ENCODE results near the gene NLGN2.
A peak's percentile ranks its signal among the peaks of the same experiment; 100 is the strongest.

Gene NLGN2

DNA sequence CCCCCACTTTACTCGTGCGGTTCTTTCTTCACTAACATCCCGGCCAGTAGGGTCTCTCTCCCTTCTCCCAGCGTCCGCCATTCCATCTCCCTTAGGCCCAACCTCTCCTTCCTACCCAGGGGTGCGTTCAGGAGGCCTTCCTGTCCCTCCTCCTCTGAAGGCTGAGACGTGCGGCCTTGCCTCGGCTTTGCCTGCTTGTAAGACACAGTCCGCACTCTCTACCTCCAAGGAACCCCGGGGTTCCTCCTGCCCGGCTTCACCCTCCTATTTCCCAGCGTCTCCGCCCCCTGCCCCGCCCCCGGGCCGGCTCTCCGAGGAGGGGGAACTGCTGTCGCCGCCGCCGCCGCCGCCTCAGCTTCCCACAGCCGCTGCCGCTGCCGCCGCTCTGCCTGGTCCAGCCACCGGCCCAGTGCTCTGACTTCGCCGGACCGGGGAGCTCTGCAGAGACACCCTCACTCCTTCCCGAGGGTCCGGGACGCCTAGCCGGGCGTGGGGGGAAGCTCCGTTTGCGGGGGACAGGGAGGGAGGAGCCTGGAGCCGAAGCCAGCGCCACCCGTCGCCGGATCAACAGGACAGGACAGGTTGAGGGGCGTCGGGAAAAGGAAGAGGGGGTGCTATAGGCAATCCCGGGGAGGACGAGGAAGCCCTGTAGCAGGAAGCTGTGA lies 30.4 kb downstream of the NLGN2 start:
- peak; percentile 49 for DNase-seq (ENCODE audit: low read depth)

DNA sequence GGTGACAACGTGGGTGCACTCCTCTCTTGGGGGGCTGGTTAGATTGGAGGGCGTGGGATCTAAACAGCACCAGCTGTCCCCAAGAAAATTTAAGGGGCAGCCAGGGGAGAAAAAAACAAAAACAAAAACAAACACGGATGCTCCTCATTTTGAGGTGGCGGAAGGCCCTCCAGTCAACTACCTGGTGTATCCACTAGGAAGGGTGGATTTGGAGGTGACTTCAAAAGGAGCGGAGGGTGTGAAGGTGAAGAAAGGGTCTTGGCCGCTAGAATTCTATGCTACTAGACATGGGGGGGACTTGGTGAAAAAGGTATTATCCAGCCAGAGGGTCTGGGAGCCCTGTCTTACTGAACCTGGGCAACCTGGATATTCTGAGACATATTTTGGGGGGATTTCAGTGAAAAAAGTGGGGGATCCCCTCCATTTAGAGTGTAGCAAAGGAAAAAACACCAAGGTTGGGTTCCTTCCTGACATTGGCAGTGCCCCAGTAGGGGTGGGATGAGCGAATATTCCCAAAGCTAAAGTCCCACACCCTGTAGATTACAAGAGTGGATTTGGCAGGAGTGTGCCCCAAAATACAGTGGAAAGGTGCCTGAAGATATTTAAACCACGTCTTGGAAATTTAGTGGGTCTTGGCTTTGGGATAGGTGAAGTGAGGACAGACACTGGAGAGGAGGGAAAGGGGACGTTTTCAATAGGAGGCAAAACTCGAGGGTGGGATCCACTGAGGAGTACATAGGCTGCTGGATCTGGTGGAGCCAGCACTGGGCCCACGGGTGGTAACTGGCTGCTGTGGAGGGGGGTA lies 31.2 kb downstream of the NLGN2 start:
- DNase-seq (ENCODE audit: low read depth) = no peak

DNA sequence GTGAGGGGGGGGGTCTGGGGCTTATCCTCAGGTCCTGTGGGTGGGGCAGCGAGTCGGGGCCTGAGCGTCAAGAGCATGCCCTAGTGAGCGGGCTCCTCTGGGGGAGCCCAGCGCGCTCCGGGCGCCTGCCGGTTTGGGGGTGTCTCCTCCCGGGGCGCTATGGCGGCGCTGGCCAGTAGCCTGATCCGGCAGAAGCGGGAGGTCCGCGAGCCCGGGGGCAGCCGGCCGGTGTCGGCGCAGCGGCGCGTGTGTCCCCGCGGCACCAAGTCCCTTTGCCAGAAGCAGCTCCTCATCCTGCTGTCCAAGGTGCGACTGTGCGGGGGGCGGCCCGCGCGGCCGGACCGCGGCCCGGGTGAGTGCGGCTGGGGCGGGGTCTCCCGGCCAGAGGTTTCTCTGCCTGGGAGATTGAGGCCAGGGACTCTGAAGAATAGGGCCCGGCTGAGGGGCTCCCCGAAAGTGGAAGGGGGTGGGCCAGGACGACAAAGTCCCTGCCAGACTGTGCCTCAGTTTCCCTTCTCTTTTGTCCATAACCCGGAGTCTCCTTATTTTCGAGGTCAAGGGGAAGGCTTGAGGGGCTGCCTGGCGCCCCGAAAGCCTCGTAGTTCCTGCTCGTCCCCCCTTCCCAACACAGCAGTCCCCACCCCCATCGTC lies 31.9 kb downstream of the NLGN2 start, which contains the start of gene FGF11:
Gene FGF11 (plus strand): TSS at position 51 of the 651 bp plus-strand sequence. CDS start 109 bp downstream, at position 160.
- DNase-seq (ENCODE audit: low read depth) = no peak

DNA sequence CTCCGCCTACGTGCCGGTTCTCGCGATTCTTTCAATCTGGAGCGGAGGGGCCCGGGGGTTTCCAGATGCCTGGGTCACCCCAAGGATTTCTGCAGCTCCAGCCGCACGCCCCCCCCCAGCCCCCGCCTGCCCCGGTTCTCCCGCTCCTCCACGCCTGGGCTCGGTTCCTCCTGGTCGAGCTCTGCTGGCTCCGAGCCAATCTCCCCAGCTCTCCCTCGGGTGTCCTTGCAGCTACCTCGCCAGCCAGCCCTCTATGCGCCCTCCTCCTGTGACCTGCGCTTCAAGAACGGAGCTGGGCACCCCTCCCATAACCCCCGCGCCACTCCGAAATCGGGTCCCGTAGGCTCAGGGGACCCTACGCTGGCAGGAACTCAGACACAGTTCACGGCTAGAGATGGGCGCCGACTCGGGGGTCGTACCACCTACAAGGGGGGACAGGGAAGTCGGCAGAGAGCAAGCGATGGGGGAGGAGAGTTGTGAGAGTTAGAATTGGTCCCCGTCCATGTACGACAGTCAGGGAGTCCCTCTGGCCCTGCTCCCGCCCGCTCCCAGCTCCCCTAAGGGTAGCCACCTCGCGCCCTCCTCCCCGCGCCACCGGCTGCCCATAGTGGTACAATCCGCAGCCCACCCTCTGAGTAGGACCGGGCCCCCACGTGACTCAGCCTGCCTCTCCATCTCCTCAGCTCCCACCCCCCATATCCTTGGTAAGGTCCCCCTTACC lies 32.6 kb downstream of the NLGN2 start:
- DNase-seq (ENCODE audit: low read depth) = no peak

DNA sequence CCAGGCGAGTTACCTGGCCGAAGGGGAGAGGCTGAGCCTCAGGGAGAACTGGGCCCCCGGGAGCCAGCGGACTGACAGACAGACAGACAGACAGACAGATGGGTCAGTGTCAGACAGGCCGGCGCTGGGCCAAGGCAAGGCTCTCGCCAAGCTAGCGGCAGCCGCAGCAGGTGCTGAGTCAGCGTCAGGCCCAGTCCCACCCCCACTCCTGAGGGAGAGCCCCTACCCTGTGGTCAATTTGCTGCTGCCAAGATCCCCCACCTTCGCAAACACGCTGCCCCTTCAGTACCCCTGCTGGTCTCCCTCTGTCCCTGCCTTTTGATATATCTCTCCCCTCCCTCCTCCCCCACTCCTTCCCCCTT lies 33.2 kb downstream of the NLGN2 start:
- no peak for DNase-seq (ENCODE audit: low read depth)

DNA sequence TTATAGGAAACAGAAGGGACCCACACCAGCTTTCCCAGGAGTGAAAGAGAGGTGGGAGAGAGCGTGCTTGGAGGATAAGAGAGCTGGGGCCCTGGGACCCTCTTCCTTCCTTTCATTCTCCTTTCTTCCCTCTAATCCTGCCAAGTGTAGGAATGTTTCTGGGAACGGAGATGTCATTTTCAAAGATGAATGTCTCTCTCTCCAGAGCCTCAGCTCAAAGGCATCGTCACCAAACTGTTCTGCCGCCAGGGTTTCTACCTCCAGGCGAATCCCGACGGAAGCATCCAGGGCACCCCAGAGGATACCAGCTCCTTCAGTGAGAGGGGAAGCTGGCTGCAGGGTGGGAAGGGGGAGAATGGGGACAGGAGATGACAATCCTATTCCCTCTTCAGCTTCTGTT lies 33.6 kb downstream of the NLGN2 start:
- no peak for DNase-seq (ENCODE audit: low read depth)

DNA sequence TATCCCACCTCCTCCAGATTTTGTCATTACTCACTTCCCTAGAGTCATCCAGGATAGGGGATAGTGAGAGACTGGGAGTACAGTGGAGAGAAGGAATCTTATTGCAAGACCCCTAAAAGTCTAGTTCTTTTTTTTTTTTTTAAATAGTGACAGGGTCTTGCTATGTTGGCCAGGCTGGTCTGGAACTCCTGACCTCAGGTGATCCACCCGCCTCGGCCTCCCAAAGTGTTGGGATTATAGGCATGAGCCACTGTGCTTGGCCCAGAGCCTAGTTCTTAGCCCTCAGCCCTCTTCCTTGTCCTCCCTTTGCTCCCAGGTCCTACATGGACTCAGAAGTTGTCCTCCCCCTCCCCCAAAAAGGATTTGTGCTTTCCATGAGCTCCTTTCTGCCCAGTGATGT lies 34.5 kb downstream of the NLGN2 start:
- DNase-seq (ENCODE audit: low read depth) = no peak

DNA sequence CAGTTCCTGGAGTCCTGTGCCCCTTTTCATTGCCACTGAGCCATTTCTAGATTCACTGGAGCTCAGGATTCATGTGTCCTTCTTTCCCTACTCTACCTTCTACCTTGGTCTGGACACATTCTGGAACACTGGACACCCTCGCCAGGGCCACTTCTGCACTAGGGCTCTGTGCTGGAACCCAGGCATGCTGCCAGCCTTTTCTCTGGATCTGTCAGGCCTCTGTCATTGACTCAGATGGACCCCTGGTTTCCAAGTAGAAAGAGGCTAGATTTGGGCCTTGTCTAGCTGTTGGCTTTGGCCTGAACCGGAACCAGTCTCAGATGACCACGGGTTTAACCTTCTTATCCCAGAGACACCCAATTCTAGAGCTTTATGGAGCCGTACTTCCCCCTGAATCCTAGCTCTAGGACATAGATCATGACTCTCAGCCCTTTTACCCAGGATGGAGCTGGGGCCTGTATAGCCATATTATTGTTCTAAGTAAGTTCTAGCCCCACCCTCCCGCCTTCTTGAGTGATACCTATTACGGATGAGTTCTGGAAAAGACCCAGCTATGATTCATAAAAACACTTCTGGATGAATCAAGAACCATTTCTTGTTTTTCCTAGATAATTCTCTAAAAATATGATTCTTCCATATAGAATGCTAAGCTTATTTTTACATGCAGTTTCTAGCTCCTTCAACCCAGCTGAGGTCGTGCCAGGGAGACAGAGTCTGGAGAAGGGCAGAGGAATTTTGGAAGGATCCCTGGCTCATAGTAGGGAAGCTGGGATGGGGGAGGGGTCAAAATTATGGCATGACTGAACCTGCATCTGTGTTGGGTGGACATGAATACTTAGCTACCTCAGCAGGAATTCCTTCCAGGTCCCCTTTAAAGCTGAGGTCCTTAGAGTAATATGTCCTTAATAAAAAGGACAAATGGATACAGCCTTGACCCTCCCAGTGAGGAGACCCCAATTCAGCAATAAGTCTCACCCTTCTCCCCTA lies 36.1 kb downstream of the NLGN2 start:
- DNase-seq (ENCODE audit: low read depth) = no peak

DNA sequence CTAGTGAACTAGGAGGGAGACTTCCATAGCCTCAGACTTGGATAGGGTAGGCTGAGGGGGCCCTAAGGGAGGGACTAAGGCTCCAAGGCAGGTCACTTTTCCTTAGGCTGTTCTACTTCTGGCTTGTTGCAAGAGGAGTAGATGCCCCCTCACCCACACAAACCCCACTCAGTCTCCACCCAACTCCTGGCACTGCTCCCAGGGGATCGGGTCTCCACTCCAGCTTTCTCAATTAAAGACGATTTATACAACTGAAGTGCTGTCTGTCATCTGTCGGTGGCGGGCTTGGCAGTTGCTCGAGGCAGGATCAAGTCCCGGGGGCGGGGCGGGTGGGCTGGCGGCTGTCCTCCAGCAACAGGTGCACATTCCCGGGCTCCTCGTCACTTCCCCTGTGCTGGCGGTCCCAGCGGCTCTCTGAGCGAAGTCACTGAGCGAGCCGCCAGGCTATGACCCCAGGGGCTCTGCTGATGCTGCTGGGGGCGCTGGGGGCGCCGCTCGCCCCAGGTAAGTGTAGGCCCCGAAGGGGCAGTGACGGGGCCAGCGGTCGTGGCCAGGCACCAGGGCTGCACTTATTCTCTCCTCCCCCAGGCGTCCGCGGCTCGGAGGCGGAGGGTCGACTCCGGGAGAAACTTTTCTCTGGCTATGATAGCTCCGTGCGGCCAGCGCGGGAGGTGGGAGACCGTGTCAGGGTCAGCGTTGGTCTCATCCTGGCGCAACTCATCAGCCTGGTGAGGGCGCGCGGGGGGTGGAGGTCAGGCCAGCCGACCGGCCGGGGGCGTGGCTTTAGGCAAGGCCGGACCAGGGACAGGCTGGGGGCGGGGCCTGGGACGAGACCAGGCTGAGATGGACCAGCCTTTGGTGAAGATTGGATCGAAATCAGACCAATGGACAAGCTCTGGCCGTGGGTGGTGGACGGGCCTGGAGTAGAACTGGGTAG lies 37.3 kb downstream of the NLGN2 start, which contains the start of gene CHRNB1:
Gene CHRNB1 (plus strand): TSS at position 380 of the 937 bp plus-strand sequence. CDS start 67 bp downstream, at position 447.
- DNase-seq (ENCODE audit: low read depth) = no peak

DNA sequence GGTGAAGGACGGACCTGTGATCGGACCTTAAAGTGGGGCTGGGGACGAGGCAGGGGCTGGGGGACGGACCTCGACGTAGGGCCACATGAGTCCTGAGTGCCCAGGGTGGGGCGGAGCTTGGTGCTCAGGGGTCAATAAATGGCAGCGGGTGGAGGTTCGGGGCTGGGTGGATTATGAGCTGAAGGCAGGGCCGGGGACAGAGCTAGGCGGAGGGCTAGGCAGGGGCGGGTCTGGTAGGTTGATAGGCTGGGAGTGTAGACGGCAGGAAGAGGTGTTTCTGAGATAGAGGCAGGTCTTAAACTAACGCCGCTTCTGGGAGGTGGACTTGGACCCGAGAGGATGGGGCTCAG lies 37.9 kb downstream of the NLGN2 start:
- DNase-seq (ENCODE audit: low read depth) = no peak

DNA sequence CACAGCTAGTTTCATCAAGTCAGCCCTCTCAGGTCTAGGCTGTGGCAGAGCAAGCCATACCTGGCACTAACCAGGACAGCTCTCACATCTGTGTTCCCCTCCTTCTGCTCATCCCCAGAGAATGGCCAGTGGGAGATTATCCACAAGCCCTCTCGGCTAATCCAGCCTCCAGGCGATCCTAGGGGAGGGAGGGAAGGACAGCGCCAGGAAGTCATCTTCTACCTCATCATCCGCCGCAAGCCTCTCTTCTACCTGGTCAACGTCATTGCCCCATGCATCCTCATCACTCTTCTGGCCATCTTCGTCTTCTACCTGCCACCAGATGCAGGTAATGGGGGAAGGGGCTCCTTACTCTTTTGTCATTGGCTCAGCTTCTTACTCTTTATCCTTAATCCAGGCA lies 40.8 kb downstream of the NLGN2 start:
- no peak for DNase-seq (ENCODE audit: low read depth)

DNA sequence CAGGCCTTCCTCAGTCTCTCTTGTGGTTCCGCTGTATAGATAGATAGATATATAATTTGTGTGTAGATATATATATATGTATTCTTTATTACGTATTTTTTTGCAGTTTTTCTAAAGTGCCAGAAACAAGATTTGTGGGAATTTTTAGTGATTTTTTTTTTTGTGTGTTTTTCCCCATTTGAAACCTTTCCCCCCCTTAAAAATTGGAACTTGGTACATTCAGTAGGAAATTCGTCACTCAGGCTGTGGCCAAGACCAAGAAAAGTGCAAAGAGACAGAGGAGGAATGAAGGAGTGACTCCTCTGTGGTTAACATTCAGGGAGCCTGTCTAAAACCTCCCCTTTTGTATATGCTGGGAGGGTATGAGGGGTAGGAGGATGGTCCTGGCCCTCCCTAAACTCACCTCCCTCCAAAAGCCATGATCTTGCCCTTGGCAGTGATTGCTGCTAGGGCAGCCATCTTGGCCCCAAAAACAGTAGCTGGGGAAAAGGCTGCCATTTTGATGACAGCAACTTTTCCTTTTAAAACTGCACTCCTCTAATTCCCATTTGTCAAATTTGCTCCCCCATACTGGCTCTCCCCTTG lies 52.4 kb downstream of the NLGN2 start:
- DNase-seq (ENCODE audit: low read depth) = no peak

DNA sequence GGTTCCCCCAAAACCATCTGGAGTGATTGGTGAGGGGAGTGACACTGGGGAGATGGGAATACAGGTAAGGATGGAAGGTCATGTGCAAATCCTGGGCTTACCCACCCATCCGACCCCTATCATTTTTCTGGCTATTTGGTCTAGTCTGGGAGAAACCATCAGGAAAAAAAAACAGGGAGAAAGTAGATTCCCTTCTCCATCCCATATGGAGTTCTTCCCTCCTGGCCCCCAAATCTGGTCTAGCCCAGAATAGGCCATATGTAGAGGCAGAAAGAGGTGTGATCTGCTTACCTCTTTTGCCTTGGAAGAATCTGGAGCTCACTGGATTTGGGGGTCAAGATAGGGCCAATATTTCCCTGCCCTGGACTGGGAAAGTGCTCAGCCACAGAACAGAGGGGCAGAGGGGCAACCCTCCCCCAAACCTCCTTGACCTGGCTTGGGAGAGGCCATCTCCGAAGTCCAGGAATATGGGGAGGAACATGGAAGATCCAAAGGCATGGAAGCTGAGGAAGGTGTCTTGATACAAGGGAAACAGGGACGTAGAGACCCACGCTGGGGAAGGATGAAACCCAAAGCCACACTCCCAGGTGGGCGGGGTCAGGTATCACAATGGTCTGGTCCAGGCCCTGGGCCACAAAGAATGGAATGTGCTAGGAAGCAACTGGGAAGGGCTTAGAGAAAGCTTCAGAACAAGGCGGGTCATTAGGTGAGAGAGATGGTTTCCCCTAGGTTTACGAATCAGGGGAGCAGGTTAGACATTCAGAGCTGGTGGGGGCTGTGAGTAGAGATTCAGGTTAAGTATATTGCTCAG lies 53.4 kb downstream of the NLGN2 start:
- DNase-seq (ENCODE audit: low read depth) = no peak

DNA sequence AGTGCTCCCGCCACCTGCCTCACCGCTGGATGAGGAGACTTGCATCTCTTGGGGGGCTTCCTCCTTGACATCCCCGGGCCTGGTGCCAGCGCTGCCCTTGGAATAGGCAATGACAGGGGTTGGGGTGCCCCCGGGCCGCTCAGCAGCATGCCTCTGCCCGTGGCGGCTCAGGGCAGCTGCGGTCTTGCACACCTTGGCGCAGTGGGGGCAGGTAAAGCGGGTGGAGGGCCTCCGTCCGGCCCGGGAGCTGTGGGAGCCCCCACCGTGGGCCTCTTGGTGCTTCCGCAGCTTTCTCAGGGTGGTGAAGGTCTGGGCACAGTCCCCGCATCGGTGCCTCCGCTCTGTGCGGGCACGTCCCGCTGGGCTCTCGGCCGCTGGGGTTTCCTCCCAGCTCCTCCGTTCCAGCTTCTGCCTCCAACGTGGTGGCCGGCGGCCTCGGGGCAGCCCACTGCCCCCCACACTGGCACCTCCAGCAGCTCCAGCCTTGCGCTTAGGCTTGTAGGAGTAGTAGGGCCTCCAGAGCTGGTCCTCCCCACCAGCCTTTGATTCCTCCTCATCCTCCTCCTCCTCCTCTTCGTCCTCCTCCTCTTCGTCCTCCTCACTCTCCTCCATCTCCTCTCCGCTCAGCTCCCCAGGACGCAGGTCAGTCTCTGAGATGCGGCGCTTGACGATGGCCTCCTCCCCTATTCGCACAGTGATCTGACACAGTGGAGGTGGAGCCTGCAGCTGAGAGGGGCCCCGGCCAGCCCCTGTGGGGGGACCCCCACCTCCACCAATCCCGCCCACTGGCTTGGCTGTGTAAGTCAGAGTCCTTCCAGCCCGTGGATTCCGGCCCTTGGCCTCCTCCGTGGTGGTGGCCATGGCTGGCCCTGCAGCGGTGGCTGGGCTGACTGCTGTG lies 55.1 kb downstream of the NLGN2 start:
- DNase-seq (ENCODE audit: low read depth) = no peak

DNA sequence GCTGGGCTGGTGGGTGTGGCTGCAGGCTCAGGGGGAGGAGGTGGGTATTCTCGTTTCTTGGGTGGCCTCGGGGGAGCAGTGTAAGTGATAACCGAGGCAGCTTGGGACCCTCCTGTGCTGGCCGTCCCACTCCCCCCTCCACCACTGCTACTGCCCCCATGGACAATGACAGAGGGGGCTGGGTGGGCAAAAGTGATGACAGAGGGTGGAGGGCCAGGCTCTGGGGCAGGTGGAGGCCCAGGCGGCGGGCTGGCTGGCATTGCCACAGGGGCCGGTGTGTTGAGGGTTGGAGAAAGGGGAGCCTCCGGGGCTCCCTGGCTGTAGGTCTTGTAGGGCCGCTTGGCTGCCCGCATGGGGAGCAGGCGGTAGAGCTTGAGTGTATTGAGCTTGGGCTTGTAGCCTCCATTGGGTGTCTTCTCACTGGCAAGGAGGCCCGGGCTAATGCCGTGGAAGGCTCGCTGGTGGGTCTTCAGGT lies 55.8 kb downstream of the NLGN2 start:
- DNase-seq (ENCODE audit: low read depth) = no peak

DNA sequence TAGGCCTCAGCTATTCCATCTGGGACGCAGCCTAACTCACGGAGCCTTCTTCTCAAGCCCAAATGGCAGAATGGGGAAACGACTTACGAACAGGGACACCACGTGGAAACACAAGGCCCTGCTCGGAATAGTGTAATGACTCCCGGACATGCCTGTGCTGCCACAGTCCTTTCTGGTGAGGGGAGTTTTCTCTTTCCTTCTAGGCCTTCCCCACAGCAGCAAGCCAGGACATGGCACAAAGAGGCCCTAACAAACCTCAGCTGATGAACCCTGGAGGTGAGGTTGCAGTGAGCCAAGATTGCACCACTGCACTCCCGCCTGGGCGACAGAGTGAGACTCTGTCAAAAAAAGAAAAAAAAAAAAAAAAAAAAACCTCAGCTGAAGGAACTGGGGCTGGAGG lies 56.4 kb downstream of the NLGN2 start:
- no peak for DNase-seq (ENCODE audit: low read depth)

DNA sequence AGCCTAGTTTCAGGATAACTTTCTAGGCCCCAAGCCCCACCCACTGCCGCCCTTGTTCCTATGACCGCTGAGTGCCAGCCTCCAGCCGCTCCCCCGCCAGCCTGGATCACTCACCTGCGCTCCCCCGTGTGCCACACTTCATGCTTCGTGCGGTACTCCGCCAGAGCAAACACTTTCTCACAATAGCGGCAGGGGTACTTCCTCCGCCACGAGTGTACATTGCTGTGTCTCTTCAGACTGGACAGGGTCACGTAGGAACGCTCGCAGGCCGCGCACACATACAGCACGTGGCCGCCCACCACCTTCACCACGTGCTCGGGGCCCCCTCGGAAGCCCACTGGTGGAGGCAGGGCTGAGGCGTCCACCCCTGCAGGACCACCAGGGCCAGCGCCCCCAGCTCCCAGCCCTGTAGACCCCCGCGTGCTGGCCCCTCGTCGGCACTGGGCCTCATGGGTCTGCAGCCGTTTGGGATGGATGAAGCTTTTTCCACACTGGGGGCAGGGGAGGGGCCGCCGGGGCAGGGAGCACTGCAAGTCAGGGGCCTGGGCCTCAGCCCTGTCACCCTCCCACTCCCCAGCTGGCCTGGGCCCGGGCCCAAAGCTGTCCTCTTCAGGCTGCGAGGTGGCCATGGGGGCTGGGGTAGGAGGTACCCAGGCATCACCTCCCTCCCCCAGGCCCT lies 58.1 kb downstream of the NLGN2 start:
- no peak for DNase-seq (ENCODE audit: low read depth)
